Uterus (tissue), 2 donors: ENCODE measurements around the gene PTHLH.

ENCODE experiments used
- POLR2A ChIP-seq, 2 donors: fragments of 450-650 bp; IDR thresholded peaks; one replicate each; pipeline ENCODE4 v1.6.1; 2016; ENCODE audit warnings: antibody characterized with exemption in 2 of 2, mild to moderate bottlenecking in 1 of 2, moderate library complexity in 1 of 2
- TF ChIP-seq, protein P1 (sequence below), 4 experiments: fragments of 200-600 bp in 2 of 4; fragments of 450-650 bp in 2 of 4; sonication (generic) in 2 of 4; IDR thresholded peaks; one replicate each; pipeline ENCODE4 v1.5.1; 2016 to 2019; ENCODE audit warnings: antibody characterized with exemption in 4 of 4, mild to moderate bottlenecking in 2 of 4, moderate library complexity in 1 of 4

DNA sequence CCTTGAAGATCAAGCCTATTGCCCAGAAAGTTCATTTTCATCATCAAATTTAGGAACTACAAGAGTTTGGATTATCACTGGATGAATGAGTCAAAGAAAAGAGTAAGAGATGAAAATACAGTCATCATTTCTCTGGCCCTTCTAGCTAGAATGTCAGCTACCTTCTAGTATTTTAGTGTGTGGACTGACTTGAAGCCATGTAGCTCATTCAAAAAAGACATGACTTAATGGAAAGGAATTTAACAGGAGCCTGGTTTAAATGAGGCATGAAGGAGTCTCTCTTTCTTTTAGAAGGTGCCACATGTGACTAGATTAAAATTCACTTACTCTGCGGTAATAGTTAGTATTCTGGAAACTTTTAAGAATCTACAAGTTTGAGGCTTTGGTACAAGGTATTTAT lies 7.1 kb downstream of the PTHLH start:
- TF ChIP-seq, protein P1, sequence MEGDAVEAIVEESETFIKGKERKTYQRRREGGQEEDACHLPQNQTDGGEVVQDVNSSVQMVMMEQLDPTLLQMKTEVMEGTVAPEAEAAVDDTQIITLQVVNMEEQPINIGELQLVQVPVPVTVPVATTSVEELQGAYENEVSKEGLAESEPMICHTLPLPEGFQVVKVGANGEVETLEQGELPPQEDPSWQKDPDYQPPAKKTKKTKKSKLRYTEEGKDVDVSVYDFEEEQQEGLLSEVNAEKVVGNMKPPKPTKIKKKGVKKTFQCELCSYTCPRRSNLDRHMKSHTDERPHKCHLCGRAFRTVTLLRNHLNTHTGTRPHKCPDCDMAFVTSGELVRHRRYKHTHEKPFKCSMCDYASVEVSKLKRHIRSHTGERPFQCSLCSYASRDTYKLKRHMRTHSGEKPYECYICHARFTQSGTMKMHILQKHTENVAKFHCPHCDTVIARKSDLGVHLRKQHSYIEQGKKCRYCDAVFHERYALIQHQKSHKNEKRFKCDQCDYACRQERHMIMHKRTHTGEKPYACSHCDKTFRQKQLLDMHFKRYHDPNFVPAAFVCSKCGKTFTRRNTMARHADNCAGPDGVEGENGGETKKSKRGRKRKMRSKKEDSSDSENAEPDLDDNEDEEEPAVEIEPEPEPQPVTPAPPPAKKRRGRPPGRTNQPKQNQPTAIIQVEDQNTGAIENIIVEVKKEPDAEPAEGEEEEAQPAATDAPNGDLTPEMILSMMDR (IDR thresholded peaks at IDR 0.05): no peak
- no peak for TF ChIP-seq POLR2A (IDR thresholded peaks at IDR 0.05)
